Osteoblast (primary cell): Measurements from ENCODE around the gene SHISA5. TPM values are rescaled to one million over a fixed set of nuclear protein-coding genes. Genes with fewer than 3 reads are reported as not detected.

ENCODE experiments used
- DNase-seq: peaks from one replicate; pipeline ENCODE4 v3.0.0; 2011; ENCODE audit warnings: low spot score, mixed read lengths; ENCODE audit not compliant: insufficient read length; ENCODE audit errors: missing footprints
- H2AFZ ChIP-seq: 2 replicates; pipeline ENCODE4 v1.6.0; 2011; ENCODE audit warnings: mild to moderate bottlenecking, low read length
- H3K27ac ChIP-seq: 2 replicates; pipeline ENCODE4 v1.5.1; 2011; ENCODE audit warnings: mild to moderate bottlenecking, low read depth, low read length, moderate library complexity
- H3K27me3 ChIP-seq: 2 replicates; pipeline ENCODE4 v1.6.0; 2012; ENCODE audit warnings: mild to moderate bottlenecking, control low read depth, inconsistent platforms, low read length, moderate library complexity; ENCODE audit not compliant: insufficient read depth
- H3K36me3 ChIP-seq: 2 replicates; pipeline ENCODE4 v1.5.1; 2011; ENCODE audit warnings: mild to moderate bottlenecking, low read length, control low read depth, moderate library complexity; ENCODE audit not compliant: insufficient read depth
- H3K4me1 ChIP-seq: 2 replicates; pipeline ENCODE4 v1.5.1; 2011; ENCODE audit warnings: mild to moderate bottlenecking, low read length, control low read depth, moderate library complexity; ENCODE audit not compliant: insufficient read depth
- H3K4me2 ChIP-seq: 2 replicates; pipeline ENCODE4 v1.6.0; 2011; ENCODE audit warnings: mild to moderate bottlenecking, low read length; ENCODE audit not compliant: insufficient read depth
- H3K4me3 ChIP-seq: fragments of 200-600 bp; sonication (generic); 3 replicates; pipeline ENCODE4 v1.5.1; 2012; ENCODE audit warnings: mild to moderate bottlenecking, low read length, inconsistent platforms; ENCODE audit not compliant: insufficient read depth
- H3K79me2 ChIP-seq: 2 replicates; pipeline ENCODE4 v1.6.0; 2012; ENCODE audit warnings: mild to moderate bottlenecking, low read length, control low read depth, inconsistent platforms; ENCODE audit not compliant: insufficient read depth
- H3K9me3 ChIP-seq: 2 replicates; pipeline ENCODE4 v1.5.1; 2011; ENCODE audit warnings: low read depth, low read length, control low read depth
- H4K20me1 ChIP-seq: 2 replicates; pipeline ENCODE4 v1.6.0; 2012; ENCODE audit warnings: mild to moderate bottlenecking, low read length, control low read depth; ENCODE audit not compliant: insufficient read depth
- CTCF ChIP-seq: IDR thresholded peaks from 2 replicates; pipeline ENCODE4 v1.5.1; 2011; ENCODE audit warnings: mild to moderate bottlenecking, low read depth, low read length, moderate library complexity; ENCODE audit errors: extremely low read depth
- total RNA-seq: library from RNA; depleted of rRNA; stranded (reverse); fragments of >200 nt; gene quantifications from 2 replicates; pipeline ENCODE4 v1.2.3, GENCODE V29; 2012

Gene SHISA5
- total RNA-seq, 1 donor: 105 TPM

- no peaks in the 10 kb centered on the region for H3K27me3 ChIP-seq
- TF ChIP-seq CTCF: no peak
- no peaks in the 10 kb centered on the region for H3K9me3 ChIP-seq
- H3K36me3 ChIP-seq: peaks cover 21% of the 10 kb centered on the region
- H3K4me1 ChIP-seq: peaks cover 17% of the 10 kb centered on the region
- H3K4me3 ChIP-seq: no peak overlapping the region
- H2AFZ ChIP-seq: no peak overlapping the region
- H3K4me2 ChIP-seq: peak overlapping the region; percentile 19
- peak; percentile 95 for DNase-seq
- H4K20me1 ChIP-seq: no peaks in the 10 kb centered on the region
- no peak overlapping the region for H3K27ac ChIP-seq
- peaks cover 6% of the 10 kb centered on the region for H3K79me2 ChIP-seq
Observed at GRCh38 chr3:48433472-48434118, 70.4 kb downstream of the SHISA5 start.

- Histone ChIP-seq H3K27me3 (peaks cover 7% of the 10 kb centered on the region), H2AFZ (no peak overlapping the region), H3K79me2 (peaks cover 3% of the 10 kb centered on the region), H3K27ac (no peak overlapping the region), H3K36me3 (peaks cover 21% of the 10 kb centered on the region), H3K4me2 (no peak overlapping the region), H3K9me3 (no peaks in the 10 kb centered on the region), H4K20me1 (peaks cover 7% of the 10 kb centered on the region), H3K4me3 (no peak overlapping the region), H3K4me1 (peaks cover 17% of the 10 kb centered on the region)
- TF ChIP-seq CTCF: no peak
- peak; percentile 58 for DNase-seq
Observed at GRCh38 chr3:48432411-48433371, 71.3 kb downstream of the SHISA5 start.

DNA sequence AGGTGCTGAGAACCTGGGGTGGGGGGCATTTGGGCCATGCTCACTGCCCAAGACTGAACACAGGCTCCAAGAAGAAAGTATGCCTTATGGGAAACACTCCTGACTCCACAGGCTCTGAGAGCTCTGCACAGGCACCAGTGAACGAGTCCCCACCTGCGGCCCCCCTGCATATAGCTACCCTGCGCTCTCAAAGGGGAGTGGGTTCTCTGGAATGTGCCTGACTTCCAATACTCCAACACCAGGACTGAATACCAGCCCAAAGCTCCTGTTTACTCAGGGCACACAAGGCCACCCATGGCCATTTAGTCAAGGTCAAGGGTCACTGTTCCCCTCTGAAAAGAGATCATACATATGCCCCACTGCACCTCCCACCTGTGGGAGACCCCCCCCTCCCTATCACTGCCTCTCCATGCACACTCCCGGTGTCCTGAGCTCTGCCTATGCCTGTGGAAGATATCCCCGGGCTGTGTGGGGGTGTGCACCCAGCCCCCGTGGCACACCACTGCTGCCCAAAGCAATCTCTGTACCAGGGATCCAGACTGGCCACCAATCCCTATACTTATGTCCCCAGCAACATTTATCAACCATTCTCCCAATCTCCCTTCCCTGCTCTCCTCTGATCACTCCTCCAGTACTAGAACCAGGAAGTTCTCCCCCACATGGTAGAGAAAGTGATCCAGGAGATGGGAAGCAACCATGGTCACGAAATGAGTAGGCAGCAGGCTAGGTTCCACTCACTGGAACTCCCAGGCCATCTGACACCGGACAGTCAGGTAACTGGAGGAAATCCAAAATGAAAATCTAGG is 72.5 kb downstream of the SHISA5 start:
- H3K36me3 ChIP-seq: peaks cover 21% of the 10 kb centered on the region
- peak; percentile 58 for DNase-seq
- peaks cover 24% of the 10 kb centered on the region for H3K4me1 ChIP-seq
- H3K4me2 ChIP-seq: no peak overlapping the region
- H3K9me3 ChIP-seq: no peaks in the 10 kb centered on the region
- no peak overlapping the region for H3K4me3 ChIP-seq
- no peak for TF ChIP-seq CTCF
- H3K27ac ChIP-seq: no peak overlapping the region
- peaks cover 3% of the 10 kb centered on the region for H3K79me2 ChIP-seq
- no peak overlapping the region for H2AFZ ChIP-seq
- peaks cover 9% of the 10 kb centered on the region for H4K20me1 ChIP-seq
- peaks cover 12% of the 10 kb centered on the region for H3K27me3 ChIP-seq
